T47D (cell line): Measurements from ENCODE around the gene LGI1.
"Not testable (repeated sequence)": the region's sequence is repeated elsewhere in the genome, so short reads cannot be mapped to it uniquely, and the experiment has no call there.

Source experiments
- DNase-seq, 2 experiments: peaks; one replicate each; pipeline versions ENCODE4 v3.0.0 to v3.0.0-alpha.2; 2011 to 2012; ENCODE audit warnings: low read depth in 1 of 2, low spot score in 1 of 2
- JUND ChIP-seq: IDR thresholded peaks from 2 replicates; pipeline ENCODE4 v1.6.1; 2012; ENCODE audit warnings: low read depth
- in situ Hi-C: cut with HindIII; loops from 2 replicates; pipeline ENCODE4 v1.10.0; 2016; ENCODE audit warnings: low sequenced_read_pairs, low pct_unique_long_range_greater_than_20kb

LGI1 gene

GRCh38 chr10:93819520-93819919 lies 61.8 kb downstream of the LGI1 start:
- in situ Hi-C loops = no loop called here
- TF ChIP-seq JUND = no peak
- DNase-seq = no peak

GRCh38 chr10:93820434-93820833 lies 62.7 kb downstream of the LGI1 start:
- no peak for TF ChIP-seq JUND
- in situ Hi-C loops = no loop called here
- no peak for DNase-seq

GRCh38 chr10:93821051-93821772 lies 63.5 kb downstream of the LGI1 start:
- TF ChIP-seq JUND = no peak
- in situ Hi-C loops = no loop called here
- peak in 1 of 2 experiments; percentile 83 for DNase-seq

- no peak for TF ChIP-seq JUND
- in situ Hi-C loops = no loop called here
- no peak for DNase-seq
Measured at GRCh38 chr10:93826355-93826754, 68.6 kb downstream of the LGI1 start.

GRCh38 chr10:93827056-93827804 lies 69.5 kb downstream of the LGI1 start:
- no peak for DNase-seq
- in situ Hi-C loops = no loop called here
- TF ChIP-seq JUND = no peak

GRCh38 chr10:93831065-93831464 lies 73.3 kb downstream of the LGI1 start:
- DNase-seq, in situ Hi-C loops: not testable (repeated sequence)

GRCh38 chr10:93835770-93836169 lies 78.0 kb downstream of the LGI1 start:
- no peak for TF ChIP-seq JUND
- in situ Hi-C loops = no loop called here
- DNase-seq = no peak

GRCh38 chr10:93837822-93838221 lies 80.1 kb downstream of the LGI1 start:
- DNase-seq = no peak
- in situ Hi-C loops = no loop called here
- TF ChIP-seq JUND = no peak

- in situ Hi-C loops = no loop called here
- no peak for TF ChIP-seq JUND
- no peak for DNase-seq
Measured at GRCh38 chr10:93838278-93838677, 80.5 kb downstream of the LGI1 start.

GRCh38 chr10:93841961-93842360 lies 84.2 kb downstream of the LGI1 start:
- TF ChIP-seq JUND = no peak
- in situ Hi-C loops = no loop called here
- DNase-seq = no peak

GRCh38 chr10:93844979-93845626 lies 87.4 kb downstream of the LGI1 start:
- DNase-seq = no peak
- TF ChIP-seq JUND = no peak
- in situ Hi-C loops = no loop called here
